Measurements from ENCODE around the gene UGP2.

The UGP2 gene

GRCh38 chr2:63863707-63864106, 22.0 kb downstream of the UGP2 start:
- DNase-seq (ENCODE audit: low read depth, low spot score) = no peak

DNA sequence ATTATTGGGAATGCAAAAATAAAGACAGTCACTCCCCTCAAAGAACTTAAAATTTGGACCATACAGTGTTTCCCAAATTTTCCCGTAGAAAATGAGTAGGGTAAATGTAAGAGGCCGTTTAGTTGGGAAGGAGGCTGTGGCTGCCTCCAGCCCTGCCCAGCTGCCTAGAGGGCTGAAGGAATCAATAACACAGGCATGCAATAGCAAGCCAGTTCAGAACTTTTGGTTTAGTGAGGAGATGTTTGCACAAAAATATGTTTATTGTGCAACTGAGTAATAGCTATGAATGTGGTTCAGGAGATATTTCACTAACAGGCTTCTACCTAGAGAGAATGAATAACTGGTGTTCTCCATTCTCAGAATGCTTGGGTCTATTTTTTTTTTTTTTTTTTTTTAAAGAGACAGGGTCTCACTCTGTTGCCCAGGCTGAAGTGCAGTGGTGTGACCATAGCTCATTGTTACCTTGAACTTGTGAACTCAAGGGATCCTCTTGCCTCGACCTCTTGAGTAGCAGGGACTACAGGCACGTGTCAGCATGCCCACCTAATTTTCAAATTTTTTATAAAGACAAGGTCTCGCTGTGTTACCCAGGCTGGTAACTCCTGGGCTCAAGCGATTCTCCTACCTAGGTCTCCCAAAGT, 23.6 kb downstream of the UGP2 start:
- DNase-seq (ENCODE audit: low read depth, low spot score) = no peak

DNA sequence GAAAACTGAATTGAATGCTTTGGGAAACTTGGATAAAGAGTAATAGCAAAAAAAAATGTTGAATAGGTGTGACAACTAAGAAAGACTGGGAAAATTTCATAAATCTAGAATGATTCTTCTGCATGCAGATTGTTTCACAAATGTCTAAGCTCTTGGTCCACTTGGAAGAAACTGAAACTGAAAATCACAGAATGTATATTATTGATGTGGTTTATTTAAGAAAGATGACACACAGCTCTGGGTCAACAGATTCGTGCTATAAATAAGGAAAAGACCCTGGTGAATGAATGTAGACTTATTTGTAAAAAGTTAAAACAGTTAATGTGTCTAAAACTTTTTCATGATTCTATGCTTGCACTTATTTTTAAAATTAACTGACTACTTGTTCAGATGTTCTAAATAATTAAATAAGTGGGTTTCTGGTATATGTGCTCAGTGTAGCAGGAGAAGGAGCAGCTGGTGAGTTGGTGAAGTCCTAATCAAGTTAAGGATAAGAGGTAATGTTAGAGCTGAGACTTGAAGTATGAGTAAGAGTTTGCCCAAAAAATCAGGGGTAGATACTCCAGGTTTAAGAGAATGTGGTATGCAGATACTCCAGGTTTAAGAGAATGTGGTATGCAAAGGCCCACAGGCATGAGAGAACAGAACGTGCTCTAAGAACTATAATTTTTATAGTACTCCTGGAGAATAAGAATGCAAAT, 24.5 kb downstream of the UGP2 start:
- no peak for DNase-seq (ENCODE audit: low read depth, low spot score)

- no peak for DNase-seq (ENCODE audit: low read depth, low spot score)
Measured at GRCh38 chr2:63870679-63871078, 29.0 kb downstream of the UGP2 start.

GRCh38 chr2:63871864-63872263, 30.2 kb downstream of the UGP2 start:
- no peak for DNase-seq (ENCODE audit: low read depth, low spot score)

DNA sequence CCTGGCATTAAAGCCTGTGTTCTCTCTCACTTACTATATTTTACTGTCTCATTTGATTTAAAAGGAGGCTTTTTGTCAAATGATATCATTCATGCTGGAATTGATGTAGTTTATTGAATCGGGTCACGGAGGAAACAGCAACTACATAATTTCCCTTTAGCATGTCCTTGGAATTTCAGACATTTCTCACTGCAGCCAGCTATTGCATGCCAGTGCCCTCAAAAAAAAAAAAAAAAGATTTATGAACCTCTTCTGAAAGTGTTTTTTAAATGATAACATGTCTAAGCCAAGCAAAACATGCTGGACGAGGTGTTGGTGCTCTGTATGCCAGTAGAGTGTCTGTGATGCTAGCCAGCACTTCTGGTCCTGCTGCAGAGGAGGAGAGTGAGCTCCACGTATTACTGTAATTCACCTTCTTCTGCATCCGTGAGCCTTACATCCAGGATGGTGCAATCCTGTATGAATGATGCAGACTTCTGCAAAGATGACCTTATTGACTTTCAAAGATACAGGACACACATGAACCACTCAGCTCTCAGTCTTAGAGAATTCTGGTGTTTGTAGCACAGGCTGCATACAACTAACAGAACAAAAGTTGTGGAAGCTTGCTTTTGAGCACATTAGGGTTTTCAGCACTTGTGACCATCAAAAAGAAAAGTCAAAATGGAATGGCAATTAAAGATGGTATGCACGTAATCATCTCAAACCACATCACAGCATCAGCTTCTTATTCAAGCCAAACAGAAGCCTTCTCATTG, 31.1 kb downstream of the UGP2 start:
- DNase-seq (ENCODE audit: low read depth, low spot score) = no peak

GRCh38 chr2:63874204-63875130, 32.8 kb downstream of the UGP2 start:
- no peak for DNase-seq (ENCODE audit: low read depth, low spot score)

- no peak for DNase-seq (ENCODE audit: low read depth, low spot score)
Measured at GRCh38 chr2:63875131-63875527, 33.4 kb downstream of the UGP2 start.

DNA sequence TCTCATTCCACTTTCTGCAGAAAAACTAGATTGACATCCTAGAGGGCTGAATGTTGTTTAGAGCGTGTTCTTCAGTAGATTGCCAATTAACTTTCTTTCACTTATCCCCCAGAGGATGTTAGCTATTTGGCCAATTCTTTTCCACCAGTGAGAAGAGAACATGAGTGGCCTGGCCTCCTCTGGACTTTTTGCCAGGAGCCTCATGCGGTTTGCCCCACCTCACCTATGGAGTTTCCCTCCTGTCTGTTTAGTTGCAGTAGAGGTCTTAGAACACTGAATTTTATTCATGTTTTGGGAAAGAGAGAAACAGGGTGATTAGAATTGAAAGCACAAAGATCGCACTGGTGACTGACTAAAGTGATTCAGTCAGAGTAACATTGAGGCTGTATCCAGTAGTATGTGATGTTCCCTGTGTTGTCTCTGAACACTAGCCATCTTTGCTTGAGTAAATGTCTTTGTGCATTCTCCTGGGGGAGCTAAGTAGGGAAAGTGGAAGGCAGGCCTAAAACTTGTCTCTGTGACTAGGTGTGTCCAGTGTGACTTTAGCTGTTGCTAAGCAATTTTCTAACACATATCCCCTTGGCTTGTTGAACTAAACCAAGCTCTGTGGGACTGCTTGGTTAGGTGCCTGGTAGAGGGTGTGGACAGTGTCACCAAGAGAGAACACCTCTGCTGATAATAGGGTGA, 34.0 kb downstream of the UGP2 start:
- no peak for DNase-seq (ENCODE audit: low read depth, low spot score)

DNA sequence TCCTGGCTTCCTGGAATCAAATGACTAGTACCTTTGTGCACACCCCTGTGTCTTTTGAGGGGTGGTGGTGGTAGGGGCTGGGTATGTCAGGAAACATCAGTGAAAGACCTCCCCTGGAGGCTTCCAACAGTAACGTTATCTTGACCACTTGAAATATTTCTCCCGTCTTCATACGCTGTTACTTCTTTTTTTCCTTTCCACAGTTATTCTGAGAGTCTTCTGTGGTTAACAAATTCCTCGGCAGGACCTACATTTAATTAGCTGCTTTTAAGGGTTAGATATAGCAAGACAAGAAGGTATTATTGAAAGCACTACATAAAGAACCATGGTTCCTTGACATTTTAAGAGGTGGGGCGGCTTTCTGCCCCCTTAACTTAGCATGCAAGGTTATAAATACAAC, 34.6 kb downstream of the UGP2 start:
- DNase-seq (ENCODE audit: low read depth, low spot score) = no peak

- DNase-seq (ENCODE audit: low read depth, low spot score) = no peak
Measured at GRCh38 chr2:63878486-63878885, 36.8 kb downstream of the UGP2 start.

DNA sequence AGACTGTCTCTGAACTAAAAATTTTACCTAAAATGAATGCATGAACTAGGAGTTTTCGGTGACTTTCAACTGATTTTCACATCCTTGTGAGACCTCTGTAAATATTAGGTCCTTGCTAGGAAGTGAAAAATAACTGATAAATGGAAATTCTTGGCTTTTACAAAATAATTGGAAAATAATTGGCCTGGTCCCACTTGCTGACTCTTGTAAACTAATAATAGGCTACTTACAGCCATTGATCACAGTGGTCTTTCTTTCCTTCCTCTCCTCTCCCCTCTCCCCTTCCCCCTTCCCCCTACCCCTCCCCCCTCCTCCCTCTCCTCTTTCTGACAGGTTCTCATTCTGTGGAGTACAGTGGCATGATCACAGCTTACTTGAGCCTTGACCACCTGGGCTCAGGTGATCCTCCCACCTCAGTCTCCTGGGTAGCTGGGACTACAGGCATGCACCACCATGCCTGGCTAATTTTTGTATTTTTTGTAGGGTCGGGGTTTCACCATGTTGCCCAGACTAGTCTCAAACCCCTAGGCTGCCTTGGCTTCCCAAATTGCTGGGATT, 38.3 kb downstream of the UGP2 start:
- no peak for DNase-seq (ENCODE audit: low read depth, low spot score)

DNA sequence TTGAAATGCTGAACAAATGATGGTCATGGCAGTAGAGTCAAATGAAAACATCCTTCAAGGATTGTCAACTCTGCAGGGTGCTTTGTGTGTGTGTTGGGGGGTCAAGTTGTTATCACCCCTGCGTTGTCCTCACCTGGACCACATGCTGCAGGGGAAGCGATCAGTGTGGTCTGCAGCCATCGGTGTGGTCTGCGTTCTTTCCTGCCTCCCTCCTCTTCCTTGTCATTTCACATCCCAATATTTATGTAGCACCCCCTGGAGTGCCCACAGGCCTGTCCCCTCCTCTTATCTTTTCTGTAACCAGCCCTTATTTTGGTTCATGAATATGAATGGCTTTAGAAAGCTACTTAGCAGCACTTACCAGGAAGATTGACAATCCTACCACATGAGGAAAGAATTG, 38.9 kb downstream of the UGP2 start:
- DNase-seq (ENCODE audit: low read depth, low spot score) = no peak

GRCh38 chr2:63881205-63881604, 39.5 kb downstream of the UGP2 start:
- no peak for DNase-seq (ENCODE audit: low read depth, low spot score)

- DNase-seq (ENCODE audit: low read depth, low spot score) = no peak
Measured at GRCh38 chr2:63882395-63883105, 40.9 kb downstream of the UGP2 start.

DNA sequence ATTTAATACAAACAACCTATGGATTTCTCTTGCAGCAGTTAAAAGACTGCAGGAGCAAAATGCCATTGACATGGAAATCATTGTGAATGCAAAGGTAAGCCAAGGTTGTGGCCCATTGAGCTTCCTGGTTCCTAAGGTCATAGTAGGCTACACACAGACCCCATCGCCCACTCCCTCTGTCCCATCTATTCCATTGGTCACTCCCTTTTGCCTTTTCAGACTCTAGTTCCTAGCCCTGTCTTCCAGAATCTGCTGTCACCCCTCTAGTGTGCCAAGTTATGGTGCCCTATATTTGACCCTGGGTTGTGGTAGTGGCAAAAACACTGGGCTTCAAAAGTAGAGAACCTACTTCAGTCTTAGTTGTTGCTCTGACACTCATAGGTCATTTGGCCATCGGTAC, 44.7 kb downstream of the UGP2 start:
- no peak for DNase-seq (ENCODE audit: low read depth, low spot score)

- DNase-seq (ENCODE audit: low read depth, low spot score) = no peak
Measured at GRCh38 chr2:63888053-63888452, 46.4 kb downstream of the UGP2 start.

DNA sequence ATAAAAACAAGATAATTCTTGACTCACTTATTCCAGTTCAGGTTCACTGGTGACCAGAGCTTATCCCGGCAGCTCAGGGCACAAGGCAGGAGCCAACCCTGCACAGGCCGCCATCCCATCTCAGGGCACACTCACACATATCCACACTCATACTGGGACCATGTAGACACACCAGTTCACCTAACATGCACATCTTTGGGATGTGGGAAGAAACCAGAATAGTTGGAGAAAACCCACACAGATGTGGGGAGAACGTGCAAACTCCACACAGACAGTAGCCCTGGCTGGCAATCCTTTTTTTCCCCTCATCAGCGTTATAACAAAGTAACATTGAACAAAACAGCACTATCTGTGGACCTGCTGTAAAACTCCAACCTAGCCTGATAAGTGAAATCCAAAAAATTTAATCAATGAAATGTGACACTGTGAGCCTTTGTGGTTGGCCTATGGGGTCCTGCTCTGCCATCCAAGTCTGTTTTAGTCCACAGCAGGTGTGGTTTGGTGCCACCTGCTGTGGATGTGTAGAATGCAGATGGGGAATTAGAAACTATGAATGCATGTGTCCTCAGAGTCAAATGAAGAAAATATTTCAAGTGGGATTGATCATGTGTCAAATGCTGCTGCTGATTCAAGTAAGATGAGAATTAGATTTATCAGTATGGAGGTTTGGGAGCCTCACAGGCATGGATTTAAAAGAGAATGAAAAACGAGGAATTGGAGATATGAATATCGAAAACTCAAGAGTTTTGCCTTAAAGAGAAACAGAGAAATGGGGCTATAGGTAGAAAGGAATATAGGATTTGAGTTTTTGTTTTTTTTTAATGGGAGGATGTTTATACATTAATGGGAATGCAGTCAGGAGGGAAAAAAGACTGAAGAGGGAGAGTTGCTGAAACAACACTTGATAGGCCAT, 47.0 kb downstream of the UGP2 start:
- DNase-seq (ENCODE audit: low read depth, low spot score) = peak; percentile 51

GRCh38 chr2:63890678-63891077, 49.0 kb downstream of the UGP2 start:
- no peak for DNase-seq (ENCODE audit: low read depth, low spot score)

All from ELF-1 (cell line).